Effector memory CD4-positive, alpha-beta T cell (primary cell): ENCODE results near the gene SORL1.

Experiments
- DNase-seq, 3 donors: peaks; one replicate each; pipeline ENCODE4 v3.0.0-alpha.2; 2020
- H3K27ac ChIP-seq: 2 replicates; pipeline ENCODE4 v1.7.0; 2013; ENCODE audit warnings: mild to moderate bottlenecking, low read length, moderate library complexity; ENCODE audit not compliant: insufficient read depth, poor library complexity, severe bottlenecking
- H3K27me3 ChIP-seq: replicated peaks from 2 replicates; pipeline ENCODE4 v1.7.0; 2013; ENCODE audit warnings: mild to moderate bottlenecking, low read length; ENCODE audit not compliant: insufficient read depth, control insufficient read depth, poor library complexity, severe bottlenecking
- H3K36me3 ChIP-seq: 2 replicates; pipeline ENCODE4 v1.7.0; 2013; ENCODE audit warnings: mild to moderate bottlenecking, low read length, moderate library complexity; ENCODE audit not compliant: control insufficient read depth, insufficient read depth
- H3K4me1 ChIP-seq: 2 replicates; pipeline ENCODE4 v1.7.0; 2013; ENCODE audit warnings: low read length, mild to moderate bottlenecking; ENCODE audit not compliant: control insufficient read depth, insufficient read depth, poor library complexity, severe bottlenecking
- H3K4me3 ChIP-seq: 2 replicates; pipeline ENCODE4 v1.7.0; 2013; ENCODE audit warnings: low read length, low read depth, mild to moderate bottlenecking; ENCODE audit not compliant: insufficient read depth, poor library complexity, severe bottlenecking
- H3K9me3 ChIP-seq: 2 replicates; pipeline ENCODE4 v1.7.0; 2013; ENCODE audit warnings: mild to moderate bottlenecking, low read length, moderate library complexity; ENCODE audit not compliant: control insufficient read depth

Gene SORL1

GRCh38 chr11:121450401-121450800 lies 1.7 kb upstream of the SORL1 start:
- H3K27me3 ChIP-seq, result no peaks in the 10 kb centered on the region

GRCh38 chr11:121451178-121451985 lies 732 bp upstream of the SORL1 start:
- no peaks in the 10 kb centered on the region for H3K9me3 ChIP-seq
- H3K4me1 ChIP-seq, result peaks cover 45% of the 10 kb centered on the region
- no peaks in the 10 kb centered on the region for H3K36me3 ChIP-seq
- no peaks in the 10 kb centered on the region for H3K27me3 ChIP-seq
- H3K4me3 ChIP-seq, result peak overlapping the region; percentile 73
- no peak for DNase-seq
- peak overlapping the region; percentile 83 for H3K27ac ChIP-seq

More at GRCh38 chr11:121450401-121450800, 1.7 kb upstream of the SORL1 start:
- H3K27ac ChIP-seq, result peak overlapping the region; percentile 83
- H3K4me1 ChIP-seq, result peaks cover 42% of the 10 kb centered on the region
- H3K4me3 ChIP-seq, result peak overlapping the region; percentile 73
- no peaks in the 10 kb centered on the region for H3K36me3 ChIP-seq
- DNase-seq, result no peak
- no peaks in the 10 kb centered on the region for H3K9me3 ChIP-seq

GRCh38 chr11:121452609-121453150 lies 566 bp downstream of the SORL1 start, which contains the start of gene SORL1-AS1:
TSS of gene SORL1-AS1 (minus strand) at chr11:121452967.
- peak; percentile 41 to 67 (median 51) for DNase-seq
- Histone ChIP-seq H3K27ac (peak within 1 kb of the TSS; percentile 83), H3K4me3 (peak within 1 kb of the TSS; percentile 73), H3K9me3 (no peaks in the 10 kb centered on the region), H3K36me3 (no peaks in the 10 kb centered on the region), H3K27me3 (no peaks in the 10 kb centered on the region), H3K4me1 (peaks cover 58% of the 10 kb centered on the region)

- Histone ChIP-seq H3K27me3 (no peaks in the 10 kb centered on the region), H3K4me3 (peak overlapping the region; percentile 71)
These were observed 1.6 kb downstream of the SORL1 start for GRCh38 chr11:121453589-121454299.

GRCh38 chr11:121455115-121455514 lies 3.0 kb downstream of the SORL1 start:
- Histone ChIP-seq H3K4me1 (peaks cover 69% of the 10 kb centered on the region), H3K9me3 (no peaks in the 10 kb centered on the region), H3K36me3 (no peaks in the 10 kb centered on the region), H3K27ac (peak overlapping the region; percentile 83), H3K4me3 (peak overlapping the region; percentile 71), H3K27me3 (no peaks in the 10 kb centered on the region)
- DNase-seq, result no peak

More at GRCh38 chr11:121453589-121454299, 1.6 kb downstream of the SORL1 start:
- peak overlapping the region; percentile 83 for H3K27ac ChIP-seq
- no peak for DNase-seq
- no peaks in the 10 kb centered on the region for H3K9me3 ChIP-seq
- H3K36me3 ChIP-seq, result no peaks in the 10 kb centered on the region
- peaks cover 62% of the 10 kb centered on the region for H3K4me1 ChIP-seq

GRCh38 chr11:121456151-121456550 lies 4.0 kb downstream of the SORL1 start:
- Histone ChIP-seq H3K4me3 (no peak overlapping the region), H3K9me3 (no peaks in the 10 kb centered on the region), H3K27ac (peak overlapping the region; percentile 83), H3K4me1 (peaks cover 71% of the 10 kb centered on the region), H3K36me3 (no peaks in the 10 kb centered on the region), H3K27me3 (no peaks in the 10 kb centered on the region)
- no peak for DNase-seq

GRCh38 chr11:121456816-121457431 lies 4.8 kb downstream of the SORL1 start:
- no peak overlapping the region for H3K4me3 ChIP-seq
- H3K27ac ChIP-seq, result peak overlapping the region; percentile 83

GRCh38 chr11:121458551-121458950 lies 6.4 kb downstream of the SORL1 start:
- DNase-seq, result no peak
- Histone ChIP-seq H3K9me3 (no peaks in the 10 kb centered on the region), H3K4me1 (peaks cover 88% of the 10 kb centered on the region), H3K4me3 (peak overlapping the region; percentile 15), H3K36me3 (no peaks in the 10 kb centered on the region), H3K27ac (peak overlapping the region; percentile 64), H3K27me3 (no peaks in the 10 kb centered on the region)

More at GRCh38 chr11:121456816-121457431, 4.8 kb downstream of the SORL1 start:
- Histone ChIP-seq H3K36me3 (no peaks in the 10 kb centered on the region), H3K4me1 (peaks cover 72% of the 10 kb centered on the region), H3K9me3 (no peaks in the 10 kb centered on the region), H3K27me3 (no peaks in the 10 kb centered on the region)
- no peak for DNase-seq

GRCh38 chr11:121459413-121460017 lies 7.4 kb downstream of the SORL1 start:
- DNase-seq, result peak in 1 of 3 donors; percentile 33
- H3K27ac ChIP-seq, result peak overlapping the region; percentile 64

More at GRCh38 chr11:121459413-121460017, 7.4 kb downstream of the SORL1 start:
- no peaks in the 10 kb centered on the region for H3K9me3 ChIP-seq
- H3K4me1 ChIP-seq, result peaks cover 89% of the 10 kb centered on the region
- peak overlapping the region; percentile 15 for H3K4me3 ChIP-seq
- no peaks in the 10 kb centered on the region for H3K36me3 ChIP-seq
- no peaks in the 10 kb centered on the region for H3K27me3 ChIP-seq
